GM19463 (cell line): ENCODE data around the gene SLC35E1.
A peak's percentile ranks its signal among the peaks of the same experiment; 100 is the strongest.
"Not testable (repeated sequence)": the region's sequence is repeated elsewhere in the genome, so short reads cannot be mapped to it uniquely, and the experiment has no call there.

ENCODE experiments used
- ATAC-seq: cut with Tn5 transposase; IDR thresholded peaks from one replicate; pipeline ENCODE4 v1.9.1; 2021; ENCODE audit warnings: mild to moderate bottlenecking, moderate library complexity; ENCODE audit not compliant: unreplicated experiment

SLC35E1 gene

GRCh38 chr19:16559780-16560276 is 12.4 kb downstream of the SLC35E1 start:
- ATAC-seq, result no peak

GRCh38 chr19:16554776-16555175 is 17.4 kb downstream of the SLC35E1 start:
- no peak for ATAC-seq

GRCh38 chr19:16551902-16552301 is 20.3 kb downstream of the SLC35E1 start:
- not testable (repeated sequence) for ATAC-seq

- ATAC-seq, result no peak
Measured at GRCh38 chr19:16548956-16549355, 23.3 kb downstream of the SLC35E1 start.

- no peak for ATAC-seq
Measured at GRCh38 chr19:16544473-16545231, 27.6 kb downstream of the SLC35E1 start.

GRCh38 chr19:16543734-16544133 is 28.5 kb downstream of the SLC35E1 start:
- not testable (repeated sequence) for ATAC-seq

GRCh38 chr19:16542910-16543472 is 29.2 kb downstream of the SLC35E1 start:
- no peak for ATAC-seq

- peak; percentile 84 for ATAC-seq
Measured at GRCh38 chr19:16542045-16542909, 29.9 kb downstream of the SLC35E1 start, which contains the start of gene CHERP. Gene CHERP, minus strand, starts transcription at chr19:16542437. Its CDS starts 59 bp downstream, at chr19:16542378.

- ATAC-seq, result no peak
Measured at GRCh38 chr19:16541526-16542044, 30.6 kb downstream of the SLC35E1 start.

GRCh38 chr19:16540948-16541347 is 31.3 kb downstream of the SLC35E1 start:
- ATAC-seq, result no peak

- no peak for ATAC-seq
Measured at GRCh38 chr19:16537111-16537510, 35.1 kb downstream of the SLC35E1 start.

- ATAC-seq, result no peak
Measured at GRCh38 chr19:16536130-16536529, 36.1 kb downstream of the SLC35E1 start.

- no peak for ATAC-seq
Measured at GRCh38 chr19:16535381-16535780, 36.8 kb downstream of the SLC35E1 start.

- no peak for ATAC-seq
Measured at GRCh38 chr19:16532440-16533234, 39.6 kb downstream of the SLC35E1 start.

- no peak for ATAC-seq
Measured at GRCh38 chr19:16531380-16531669, 40.9 kb downstream of the SLC35E1 start.

GRCh38 chr19:16530540-16531379 is 41.5 kb downstream of the SLC35E1 start:
- no peak for ATAC-seq

GRCh38 chr19:16529466-16530144 is 42.6 kb downstream of the SLC35E1 start:
- no peak for ATAC-seq

GRCh38 chr19:16527971-16528521 is 44.2 kb downstream of the SLC35E1 start:
- ATAC-seq, result no peak
